Raji (cell line): ENCODE data around the gene VASH2.

Source experiments
- POLR2A ChIP-seq: IDR thresholded peaks from 2 replicates; pipeline ENCODE4 v1.6.1; 2011; ENCODE audit warnings: low read depth, low read length, control low read depth; ENCODE audit not compliant: insufficient read depth

Gene VASH2

DNA sequence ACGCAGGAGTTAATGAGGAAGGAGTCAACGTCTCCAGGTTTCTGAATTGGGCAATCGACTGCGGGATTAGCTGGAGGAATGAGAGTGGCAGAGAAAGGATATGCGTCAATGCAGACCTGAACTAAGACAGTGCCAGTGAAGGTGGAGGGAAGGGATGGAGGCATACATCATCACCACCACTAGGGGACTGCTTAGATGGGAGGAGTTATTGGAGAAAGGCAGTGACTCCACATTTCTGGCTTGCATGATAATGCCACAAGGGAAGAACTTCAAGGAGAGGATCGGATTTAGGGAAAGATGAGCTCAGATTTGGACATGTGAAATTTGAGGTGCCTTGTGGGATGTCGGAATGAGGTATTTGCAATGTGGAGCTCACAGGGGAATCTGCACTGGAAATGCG is 17.5 kb downstream of the VASH2 start:
- TF ChIP-seq POLR2A, result no peak

GRCh38 chr1:212968368-212968863 is 18.1 kb downstream of the VASH2 start:
- TF ChIP-seq POLR2A, result no peak

DNA sequence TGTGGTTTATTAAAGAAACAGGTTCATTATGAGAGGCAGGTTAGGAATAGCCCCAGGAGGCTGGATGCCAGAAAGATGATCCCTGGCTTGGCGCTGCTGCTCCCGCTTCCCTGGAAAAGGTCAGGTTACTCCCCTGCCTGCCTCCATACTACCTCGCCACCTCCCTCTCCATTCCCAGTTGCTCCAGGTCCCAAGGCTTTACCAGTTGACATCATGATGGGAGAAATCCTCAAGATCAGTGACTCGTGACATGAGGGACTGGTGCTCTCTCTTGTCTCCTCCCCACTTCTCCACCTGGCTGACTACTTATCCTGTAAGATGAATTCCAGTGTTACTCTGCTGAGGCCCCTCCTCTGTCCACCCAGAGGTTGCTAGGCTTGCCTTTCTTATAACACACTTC is 19.7 kb downstream of the VASH2 start:
- TF ChIP-seq POLR2A, result no peak

- TF ChIP-seq POLR2A, result no peak
Observed at GRCh38 chr1:212971312-212971711, 21.0 kb downstream of the VASH2 start.

DNA sequence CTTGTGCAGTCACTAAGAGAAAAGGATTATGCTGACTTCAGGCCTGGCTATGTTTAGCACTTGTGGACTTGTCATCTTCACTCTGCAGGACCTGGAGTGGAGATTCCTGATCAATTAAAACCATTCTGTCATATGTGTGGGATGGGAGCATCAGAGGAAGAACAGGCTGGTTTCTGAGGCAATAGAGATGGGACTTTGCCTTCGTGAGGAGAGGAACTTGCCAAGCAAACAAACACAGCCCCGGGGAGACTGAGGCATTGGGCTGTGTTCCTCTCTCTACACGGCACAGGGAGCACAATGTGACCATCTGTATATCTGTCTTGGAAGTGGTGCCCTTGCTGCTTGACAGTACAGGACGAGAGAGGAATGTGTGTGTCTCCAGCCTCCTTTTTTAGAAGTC is 23.1 kb downstream of the VASH2 start:
- no peak for TF ChIP-seq POLR2A

DNA sequence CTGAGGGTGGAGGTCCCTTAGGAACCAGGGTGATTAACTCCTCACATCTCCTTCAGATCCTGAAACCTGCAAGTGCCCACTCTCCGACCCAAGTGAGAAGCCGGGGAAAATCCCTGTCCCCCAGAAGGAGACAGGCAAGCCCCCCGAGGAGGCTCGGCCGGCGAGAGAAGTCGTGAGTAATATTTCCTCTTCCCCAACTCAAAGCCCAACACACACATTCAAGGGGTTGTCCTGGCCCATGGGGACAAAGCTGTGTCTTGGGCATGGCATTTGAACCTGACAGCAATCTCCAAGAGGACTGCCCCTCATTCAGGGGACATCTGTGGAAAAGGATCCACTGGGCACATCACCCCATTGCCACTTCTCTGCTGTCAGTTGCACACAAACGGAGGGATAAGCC is 23.6 kb downstream of the VASH2 start:
- TF ChIP-seq POLR2A, result no peak

- TF ChIP-seq POLR2A, result no peak
Observed at GRCh38 chr1:212974711-212975110, 24.4 kb downstream of the VASH2 start.

DNA sequence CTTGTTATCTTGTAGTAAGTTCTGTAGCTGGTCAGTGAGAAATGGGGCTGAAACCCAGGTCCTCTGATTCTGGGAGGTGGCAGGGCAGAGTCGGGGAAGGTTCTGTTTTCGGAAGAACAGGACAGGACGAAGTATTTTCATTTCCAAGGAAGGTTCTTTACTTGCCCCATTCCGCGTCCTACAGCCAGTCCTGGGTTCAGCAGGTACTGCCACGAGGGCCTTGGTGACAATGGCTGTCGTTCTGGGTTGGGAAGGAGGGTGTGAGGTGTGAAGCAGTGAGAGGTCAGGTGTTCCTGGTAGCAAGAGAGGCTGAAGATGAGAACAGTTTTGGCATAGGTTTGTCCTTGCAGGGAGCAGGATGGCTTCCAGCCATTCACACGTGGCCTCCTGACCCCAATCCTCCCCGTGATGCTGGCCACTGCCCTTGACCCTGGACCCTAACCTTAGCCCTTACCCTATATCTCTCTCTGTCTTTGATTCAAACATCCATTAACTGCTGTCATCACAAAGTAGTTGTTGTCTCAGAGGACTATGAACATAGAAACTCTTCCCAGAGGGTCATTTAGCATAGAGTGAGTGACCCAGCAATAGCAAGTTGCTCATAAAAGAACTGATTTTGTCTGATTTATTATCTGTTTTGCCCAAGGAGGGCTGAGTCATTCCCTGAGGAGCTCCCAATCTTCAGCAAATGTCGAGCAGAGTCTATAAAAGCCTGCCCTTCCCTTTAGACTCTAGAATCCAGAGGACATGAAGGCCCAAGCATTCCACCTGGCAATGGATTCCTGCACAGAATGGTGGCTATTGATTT is 25.0 kb downstream of the VASH2 start:
- no peak for TF ChIP-seq POLR2A

DNA sequence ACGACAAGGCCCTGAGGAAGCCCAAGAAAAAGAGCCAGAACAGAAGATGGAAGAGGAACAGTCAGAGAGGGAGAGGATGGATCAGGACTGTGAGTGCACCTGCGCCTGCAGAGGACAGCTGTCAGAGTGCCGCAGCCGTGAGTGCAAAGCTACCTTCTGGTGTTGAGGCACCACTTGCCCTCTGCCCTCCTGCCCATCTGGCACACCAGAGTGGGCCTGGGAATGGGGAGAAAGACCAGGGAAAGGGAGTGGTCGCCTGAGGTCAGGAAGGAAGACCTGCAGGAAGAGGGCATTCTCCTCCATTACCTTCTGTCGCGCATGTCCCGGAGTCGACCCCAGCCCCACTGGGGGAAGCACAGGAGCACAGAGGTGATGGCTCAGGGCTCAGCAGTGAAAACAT is 26.2 kb downstream of the VASH2 start:
- TF ChIP-seq POLR2A, result no peak

GRCh38 chr1:212977781-212978645 is 27.7 kb downstream of the VASH2 start:
- no peak for TF ChIP-seq POLR2A

GRCh38 chr1:212979340-212980122 is 29.2 kb downstream of the VASH2 start:
- no peak for TF ChIP-seq POLR2A

- no peak for TF ChIP-seq POLR2A
Observed at GRCh38 chr1:212980123-212980785, 29.9 kb downstream of the VASH2 start.

DNA sequence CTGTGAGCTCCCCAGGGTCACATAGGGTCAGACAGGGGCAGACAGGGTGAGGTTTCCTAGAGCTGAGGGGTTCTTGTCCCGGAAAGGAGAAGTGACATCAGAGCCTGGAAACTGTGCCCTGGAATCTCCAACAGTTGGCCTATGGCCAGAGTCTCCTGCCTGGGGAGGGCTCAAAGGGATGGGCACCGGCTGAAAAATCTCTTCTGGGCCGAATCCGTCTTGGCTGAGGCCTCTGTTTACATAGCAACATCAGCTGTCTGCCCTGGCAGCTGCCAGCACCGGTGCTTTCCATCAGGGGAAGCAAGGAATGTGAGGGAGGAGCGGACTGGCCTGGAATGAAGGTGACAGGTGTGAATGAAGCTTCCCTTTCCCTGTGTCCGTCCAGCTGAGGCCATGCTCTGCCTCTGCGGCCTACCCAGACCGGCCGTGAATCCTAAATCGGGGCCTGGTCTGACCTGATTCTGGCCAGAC is 30.7 kb downstream of the VASH2 start:
- TF ChIP-seq POLR2A, result no peak

DNA sequence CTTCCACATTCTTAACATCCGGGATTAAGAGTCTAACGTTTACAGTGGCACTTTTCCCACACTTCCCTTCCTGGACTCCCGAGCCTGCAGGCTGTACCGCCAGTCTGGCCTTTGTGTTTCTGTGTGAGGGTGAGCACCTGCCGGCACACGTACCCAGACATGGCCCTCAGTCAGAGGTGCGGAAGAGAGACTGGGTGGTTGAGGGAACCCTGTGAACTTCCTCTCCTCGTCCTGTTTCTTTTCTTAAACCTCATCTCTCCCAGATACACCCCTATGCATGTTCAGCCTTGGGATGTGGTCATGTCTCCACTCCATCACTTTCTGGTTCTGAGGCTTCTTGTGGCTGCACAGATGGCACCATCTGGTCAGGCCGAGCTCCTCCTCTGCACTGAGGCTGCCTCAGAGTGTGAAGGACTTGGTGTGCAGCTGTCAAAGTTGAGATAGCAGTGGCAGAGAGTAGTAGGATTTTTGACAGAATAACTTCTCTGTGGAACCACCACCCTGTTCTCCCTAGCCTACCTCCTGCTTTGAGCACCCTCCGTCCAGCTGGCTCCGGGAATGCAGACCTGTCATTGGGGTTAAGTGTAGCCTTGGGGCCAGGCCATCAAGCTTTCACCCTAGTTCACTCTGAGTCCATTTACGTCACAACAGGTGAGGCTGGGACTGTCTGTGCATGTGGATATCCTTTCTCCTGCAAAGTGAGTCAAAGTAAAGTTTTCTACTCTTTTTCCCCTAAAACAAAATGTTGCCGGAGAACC is 31.4 kb downstream of the VASH2 start:
- TF ChIP-seq POLR2A, result no peak
